Stimulated activated CD8-positive, alpha-beta memory T cell treated with anti-CD3 and anti-CD28 coated beads, Interleukin-4, amount 100 ng/mL, for 4 hours (primary cell): Measurements from ENCODE around the gene FBXW7.

ENCODE experiments used
- DNase-seq, 2 donors: peaks; one replicate each; pipeline ENCODE4 v3.0.0-alpha.2; 2020; ENCODE audit warnings: low read depth in 2 of 2, low spot score in 1 of 2

Gene FBXW7

GRCh38 chr4:152380919-152381318 is 155.0 kb downstream of the FBXW7 start:
- no peak for DNase-seq

GRCh38 chr4:152380185-152380584 is 155.7 kb downstream of the FBXW7 start:
- DNase-seq: no peak

GRCh38 chr4:152374606-152375285 is 161.1 kb downstream of the FBXW7 start:
- DNase-seq: no peak

- DNase-seq: no peak
Observed at GRCh38 chr4:152374153-152374552, 161.7 kb downstream of the FBXW7 start.

- no peak for DNase-seq
Observed at GRCh38 chr4:152372444-152372843, 163.4 kb downstream of the FBXW7 start.

- no peak for DNase-seq
Observed at GRCh38 chr4:152369902-152370295, 166.0 kb downstream of the FBXW7 start.

GRCh38 chr4:152369203-152369901 is 166.5 kb downstream of the FBXW7 start:
- no peak for DNase-seq

GRCh38 chr4:152368001-152368400 is 167.9 kb downstream of the FBXW7 start:
- DNase-seq: no peak

- DNase-seq: no peak
Observed at GRCh38 chr4:152364883-152365282, 171.0 kb downstream of the FBXW7 start.

- DNase-seq: no peak
Observed at GRCh38 chr4:152364383-152364782, 171.5 kb downstream of the FBXW7 start.

- no peak for DNase-seq
Observed at GRCh38 chr4:152363904-152364303, 172.0 kb downstream of the FBXW7 start.

GRCh38 chr4:152363086-152363485 is 172.8 kb downstream of the FBXW7 start:
- DNase-seq: no peak

- no peak for DNase-seq
Observed at GRCh38 chr4:152360045-152360410, 175.9 kb downstream of the FBXW7 start.

- no peak for DNase-seq
Observed at GRCh38 chr4:152359208-152360044, 176.5 kb downstream of the FBXW7 start.

- no peak for DNase-seq
Observed at GRCh38 chr4:152357206-152357605, 178.7 kb downstream of the FBXW7 start.

- no peak for DNase-seq
Observed at GRCh38 chr4:152356428-152357034, 179.4 kb downstream of the FBXW7 start.

GRCh38 chr4:152352622-152353116 is 183.2 kb downstream of the FBXW7 start:
- no peak for DNase-seq

- DNase-seq: no peak
Observed at GRCh38 chr4:152352215-152352614, 183.7 kb downstream of the FBXW7 start.

- no peak for DNase-seq
Observed at GRCh38 chr4:152351080-152351479, 184.8 kb downstream of the FBXW7 start.

- DNase-seq: no peak
Observed at GRCh38 chr4:152348670-152349069, 187.2 kb downstream of the FBXW7 start.

- DNase-seq: no peak
Observed at GRCh38 chr4:152346979-152347378, 188.9 kb downstream of the FBXW7 start.
